ENCODE measurements around the gene SLC12A8.

Gene SLC12A8

DNA sequence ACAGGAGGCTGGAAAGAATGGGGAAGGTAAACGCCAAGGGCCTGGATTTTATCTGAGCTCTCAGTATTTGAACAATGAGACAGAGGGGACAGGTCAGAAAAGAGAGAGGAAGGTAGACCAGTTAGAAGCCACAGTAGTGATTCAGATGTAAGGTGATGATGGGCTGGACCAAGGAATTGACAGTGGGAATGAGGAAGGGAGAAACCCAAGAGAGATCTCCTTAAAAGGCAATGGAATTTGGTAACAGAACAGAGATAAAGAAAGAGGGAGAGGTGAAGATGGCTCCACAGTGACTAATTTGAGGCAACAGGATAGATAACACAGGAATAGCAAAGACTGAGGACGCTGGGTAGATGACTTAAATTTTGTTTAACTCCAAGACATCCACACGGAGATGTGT, 145.3 kb downstream of the SLC12A8 start:
- 50% methylated on average over 2 of the region's 3 CpGs for WGBS
- Histone ChIP-seq H3K4me2 (ENCODE audit: low read length, poor library complexity, severe bottlenecking) (no peak overlapping the region), H4K8ac (ENCODE audit: low read length) (no peak overlapping the region), H2AK5ac (ENCODE audit: low read length, severe bottlenecking) (peak overlapping the region; percentile 66), H3K9ac (ENCODE audit: low read length) (no peak overlapping the region), H3K18ac (ENCODE audit: low read depth in 1 of 2, low read length in 2 of 2) (no peak overlapping the region), H3K4me1 (ENCODE audit: control insufficient read depth, insufficient read depth, low read depth, low read length) (peaks cover 8% of the 10 kb centered on the region), H3K27me3 (ENCODE audit: control insufficient read depth in 1 of 2, insufficient read depth in 1 of 2, low read length in 2 of 2) (no peaks in the 10 kb centered on the region), H2BK120ac (ENCODE audit: low read depth, low read length) (peak overlapping the region; percentile 11), H2AFZ (ENCODE audit: low read depth, low read length) (no peak overlapping the region), H4K91ac (ENCODE audit: low read length) (no peak overlapping the region), H3K23ac (ENCODE audit: low read length in 2 of 2) (no peak overlapping the region), H2BK12ac (ENCODE audit: low read length in 2 of 2) (peak overlapping the region; percentile 30 to 85), H3K9me3 (ENCODE audit: control insufficient read depth, low read length) (no peaks in the 10 kb centered on the region), H2BK5ac (ENCODE audit: low read depth, low read length, poor library complexity, severe bottlenecking) (no peak overlapping the region), H3K27ac (ENCODE audit: low read length, poor library complexity, severe bottlenecking) (no peak overlapping the region), H3K14ac (ENCODE audit: low read length in 2 of 2) (no peak overlapping the region), H3K4me3 (ENCODE audit: insufficient read depth in 1 of 2, low read depth in 1 of 2, low read length in 2 of 2) (no peak overlapping the region), H3K4ac (ENCODE audit: low read depth in 1 of 2, low read length in 2 of 2) (peak overlapping the region in 1 of 2 experiments; percentile 41), H3K79me1 (replicated peaks; ENCODE audit: low read length, poor library complexity, severe bottlenecking) (no peaks in the 10 kb centered on the region), H3K36me3 (ENCODE audit: control insufficient read depth in 1 of 2, insufficient read depth in 2 of 2, low read depth in 1 of 2, low read length in 2 of 2) (no peaks in the 10 kb centered on the region), H2BK15ac (ENCODE audit: low read depth, poor library complexity, severe bottlenecking) (no peak overlapping the region)
- no peak for DNase-seq

DNA sequence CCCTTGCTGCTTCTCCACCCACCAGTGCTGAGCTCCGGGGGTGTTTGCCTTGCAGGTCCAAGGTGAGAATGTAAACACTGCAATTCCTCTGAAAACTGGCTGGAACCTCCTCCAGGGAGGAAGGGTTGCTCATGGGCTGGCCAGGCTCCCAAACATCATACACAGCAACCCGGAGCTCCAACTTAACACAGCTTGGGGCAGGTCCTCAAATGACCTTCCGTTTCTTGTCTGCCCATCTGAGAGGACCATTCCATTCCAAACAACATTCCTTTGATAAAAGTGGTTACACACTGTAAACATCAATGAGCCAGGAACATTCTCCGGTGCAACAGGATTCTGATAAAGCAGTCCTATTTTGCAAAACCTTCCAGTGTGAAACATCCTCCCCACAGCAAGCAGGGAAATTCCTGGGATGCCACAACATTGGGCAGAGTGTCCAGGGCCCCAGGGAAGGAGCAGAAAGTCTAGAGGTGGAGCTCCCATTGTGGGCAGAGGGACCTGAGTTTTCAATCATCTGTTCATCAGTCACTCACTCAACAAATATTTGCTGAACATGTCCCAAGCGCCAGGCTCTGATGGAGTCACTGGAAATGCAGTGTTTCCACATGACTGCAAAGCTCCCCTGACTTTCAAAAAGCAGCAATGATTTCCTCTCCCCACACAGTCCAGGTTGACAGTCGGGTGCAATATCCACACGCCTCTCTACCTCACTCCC, 149.5 kb downstream of the SLC12A8 start:
- Histone ChIP-seq H4K8ac (ENCODE audit: low read length) (peak overlapping the region; percentile 56), H3K9me3 (ENCODE audit: control insufficient read depth, low read length) (no peaks in the 10 kb centered on the region), H2AFZ (ENCODE audit: low read depth, low read length) (no peak overlapping the region), H3K27me3 (ENCODE audit: control insufficient read depth in 1 of 2, insufficient read depth in 1 of 2, low read length in 2 of 2) (no peaks in the 10 kb centered on the region), H3K4me3 (ENCODE audit: insufficient read depth in 1 of 2, low read depth in 1 of 2, low read length in 2 of 2) (peak overlapping the region in 1 of 2 experiments; percentile 12), H3K23ac (ENCODE audit: low read length in 2 of 2) (no peak overlapping the region), H3K27ac (ENCODE audit: low read length, poor library complexity, severe bottlenecking) (peak overlapping the region; percentile 88), H2BK15ac (ENCODE audit: low read depth, poor library complexity, severe bottlenecking) (peak overlapping the region; percentile 39), H3K9ac (ENCODE audit: low read length) (peak overlapping the region; percentile 28), H3K18ac (ENCODE audit: low read depth in 1 of 2, low read length in 2 of 2) (peak overlapping the region; percentile 67 to 87), H2BK12ac (ENCODE audit: low read length in 2 of 2) (peak overlapping the region; percentile 79 to 95), H2AK5ac (ENCODE audit: low read length, severe bottlenecking) (peak overlapping the region; percentile 87), H3K79me1 (replicated peaks; ENCODE audit: low read length, poor library complexity, severe bottlenecking) (no peaks in the 10 kb centered on the region), H3K36me3 (ENCODE audit: control insufficient read depth in 1 of 2, insufficient read depth in 2 of 2, low read depth in 1 of 2, low read length in 2 of 2) (no peaks in the 10 kb centered on the region), H3K14ac (ENCODE audit: low read length in 2 of 2) (no peak overlapping the region), H2BK120ac (ENCODE audit: low read depth, low read length) (peak overlapping the region; percentile 90), H2BK5ac (ENCODE audit: low read depth, low read length, poor library complexity, severe bottlenecking) (peak overlapping the region; percentile 78), H3K4me1 (ENCODE audit: control insufficient read depth, insufficient read depth, low read depth, low read length) (peaks cover 12% of the 10 kb centered on the region), H3K4ac (ENCODE audit: low read depth in 1 of 2, low read length in 2 of 2) (no peak overlapping the region), H4K91ac (ENCODE audit: low read length) (no peak overlapping the region), H3K4me2 (ENCODE audit: low read length, poor library complexity, severe bottlenecking) (peak overlapping the region; percentile 19)
- 11% methylated on average over 7 of the region's 7 CpGs for WGBS
- DNase-seq: peak; percentile 80

GRCh38 chr3:125061646-125062045, 150.9 kb downstream of the SLC12A8 start:
- peak overlapping the region in 1 of 2 experiments; percentile 63 for H3K4me3 ChIP-seq (ENCODE audit: insufficient read depth in 1 of 2, low read depth in 1 of 2, low read length in 2 of 2)
- H3K36me3 ChIP-seq (ENCODE audit: control insufficient read depth in 1 of 2, insufficient read depth in 2 of 2, low read depth in 1 of 2, low read length in 2 of 2): no peaks in the 10 kb centered on the region
- H3K4me2 ChIP-seq (ENCODE audit: low read length, poor library complexity, severe bottlenecking): no peak overlapping the region
- peak overlapping the region; percentile 93 for H2BK120ac ChIP-seq (ENCODE audit: low read depth, low read length)
- H3K14ac ChIP-seq (ENCODE audit: low read length in 2 of 2): peak overlapping the region in 1 of 2 experiments; percentile 23
- peak overlapping the region; percentile 73 to 79 for H3K18ac ChIP-seq (ENCODE audit: low read depth in 1 of 2, low read length in 2 of 2)
- peak overlapping the region; percentile 49 for H4K8ac ChIP-seq (ENCODE audit: low read length)
- peak overlapping the region; percentile 14 for H2BK5ac ChIP-seq (ENCODE audit: low read depth, low read length, poor library complexity, severe bottlenecking)
- peak overlapping the region; percentile 23 for H2BK15ac ChIP-seq (ENCODE audit: low read depth, poor library complexity, severe bottlenecking)
- H3K27ac ChIP-seq (ENCODE audit: low read length, poor library complexity, severe bottlenecking): no peak overlapping the region
- H4K91ac ChIP-seq (ENCODE audit: low read length): peak overlapping the region; percentile 82
- H3K79me1 ChIP-seq (replicated peaks; ENCODE audit: low read length, poor library complexity, severe bottlenecking): no peaks in the 10 kb centered on the region
- peak overlapping the region; percentile 76 to 80 for H3K4ac ChIP-seq (ENCODE audit: low read depth in 1 of 2, low read length in 2 of 2)
- DNase-seq: no peak
- WGBS: 94% methylated on average over 4 of the region's 5 CpGs
- H3K4me1 ChIP-seq (ENCODE audit: control insufficient read depth, insufficient read depth, low read depth, low read length): peaks cover 14% of the 10 kb centered on the region
- peak overlapping the region in 1 of 2 experiments; percentile 26 for H3K23ac ChIP-seq (ENCODE audit: low read length in 2 of 2)
- H2BK12ac ChIP-seq (ENCODE audit: low read length in 2 of 2): peak overlapping the region; percentile 93 to 99
- H2AFZ ChIP-seq (ENCODE audit: low read depth, low read length): no peak overlapping the region
- H3K27me3 ChIP-seq (ENCODE audit: control insufficient read depth in 1 of 2, insufficient read depth in 1 of 2, low read length in 2 of 2): no peaks in the 10 kb centered on the region
- H2AK5ac ChIP-seq (ENCODE audit: low read length, severe bottlenecking): peak overlapping the region; percentile 79
- peak overlapping the region; percentile 66 for H3K9ac ChIP-seq (ENCODE audit: low read length)
- H3K9me3 ChIP-seq (ENCODE audit: control insufficient read depth, low read length): no peaks in the 10 kb centered on the region

DNA sequence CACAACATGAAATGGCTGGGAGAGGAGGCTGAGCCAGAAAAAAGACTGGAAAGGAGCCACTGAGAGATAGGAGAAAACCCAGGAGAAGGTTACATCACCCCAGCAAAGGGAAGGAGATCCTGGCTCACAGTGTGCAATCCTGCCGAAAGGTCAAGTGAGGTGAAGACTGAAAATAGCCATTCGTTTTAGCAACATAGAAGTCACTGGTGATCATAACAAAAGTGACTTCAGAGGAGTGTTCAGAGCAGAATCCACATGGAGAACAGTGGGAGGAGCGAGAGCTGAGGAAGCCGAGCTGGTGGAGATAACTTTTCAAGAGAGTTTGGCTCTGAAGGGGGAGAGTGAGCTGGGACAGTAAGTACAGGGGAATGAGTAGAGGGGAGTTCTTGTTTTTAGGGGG, 151.4 kb downstream of the SLC12A8 start:
- Histone ChIP-seq H2BK120ac (ENCODE audit: low read depth, low read length) (peak overlapping the region; percentile 80), H3K4me3 (ENCODE audit: insufficient read depth in 1 of 2, low read depth in 1 of 2, low read length in 2 of 2) (peak overlapping the region in 1 of 2 experiments; percentile 63), H3K79me1 (replicated peaks; ENCODE audit: low read length, poor library complexity, severe bottlenecking) (no peaks in the 10 kb centered on the region), H3K9me3 (ENCODE audit: control insufficient read depth, low read length) (no peaks in the 10 kb centered on the region), H4K8ac (ENCODE audit: low read length) (no peak overlapping the region), H3K4me2 (ENCODE audit: low read length, poor library complexity, severe bottlenecking) (no peak overlapping the region), H4K91ac (ENCODE audit: low read length) (peak overlapping the region; percentile 77), H3K27me3 (ENCODE audit: control insufficient read depth in 1 of 2, insufficient read depth in 1 of 2, low read length in 2 of 2) (no peaks in the 10 kb centered on the region), H3K27ac (ENCODE audit: low read length, poor library complexity, severe bottlenecking) (no peak overlapping the region), H3K14ac (ENCODE audit: low read length in 2 of 2) (no peak overlapping the region), H2AK5ac (ENCODE audit: low read length, severe bottlenecking) (peak overlapping the region; percentile 5), H2BK5ac (ENCODE audit: low read depth, low read length, poor library complexity, severe bottlenecking) (no peak overlapping the region), H2BK12ac (ENCODE audit: low read length in 2 of 2) (peak overlapping the region; percentile 64 to 93), H3K23ac (ENCODE audit: low read length in 2 of 2) (no peak overlapping the region), H3K4me1 (ENCODE audit: control insufficient read depth, insufficient read depth, low read depth, low read length) (peaks cover 14% of the 10 kb centered on the region), H3K4ac (ENCODE audit: low read depth in 1 of 2, low read length in 2 of 2) (peak overlapping the region; percentile 76 to 80), H2AFZ (ENCODE audit: low read depth, low read length) (no peak overlapping the region), H3K18ac (ENCODE audit: low read depth in 1 of 2, low read length in 2 of 2) (peak overlapping the region; percentile 73 to 79), H3K9ac (ENCODE audit: low read length) (peak overlapping the region; percentile 66), H2BK15ac (ENCODE audit: low read depth, poor library complexity, severe bottlenecking) (no peak overlapping the region), H3K36me3 (ENCODE audit: control insufficient read depth in 1 of 2, insufficient read depth in 2 of 2, low read depth in 1 of 2, low read length in 2 of 2) (no peaks in the 10 kb centered on the region)
- WGBS: 14% methylated on average over 4 of the region's 4 CpGs
- DNase-seq: peak; percentile 98

Measured in mesenchymal stem cell (in vitro differentiated cells and primary cell).